ENCODE results near the gene NAA30.

- TF ChIP-seq CTCF (IDR thresholded peaks at IDR 0.05): no peak
- TF ChIP-seq POLR2A (IDR thresholded peaks at IDR 0.05): no peak
Measured at GRCh38 chr14:57388067-57388466, 2.3 kb upstream of the NAA30 start.

All from adrenal gland (tissue), 5 donors.